Gastroesophageal sphincter (tissue), 4 donors: Measurements from ENCODE around the gene REX1BD. TPM values are rescaled to one million over a fixed set of nuclear protein-coding genes. Genes with fewer than 3 reads are reported as not detected.

Experiments used
- ATAC-seq: fragments of 150-250 bp; one replicate; pipeline ENCODE4 v1.9.1; 2016; ENCODE audit warnings: mild to moderate bottlenecking, moderate library complexity
- H3K27ac ChIP-seq, 4 donors: fragments of 200-600 bp; sonication (generic) in 3 of 4; 1 replicate in 3 of 4; 2 replicates in 1 of 4; pipeline ENCODE4 v1.5.1; 2016 to 2019
- H3K27me3 ChIP-seq: fragments of 200-600 bp; sonication (generic); one replicate; pipeline ENCODE4 v1.5.1; 2019
- H3K36me3 ChIP-seq, 2 donors: fragments of 200-600 bp; sonication (generic); one replicate each; pipeline ENCODE4 v1.5.1; 2019; ENCODE audit warnings: control low read depth in 1 of 2
- H3K4me1 ChIP-seq, 3 donors: fragments of 200-600 bp; sonication (generic); 1 replicate in 2 of 3; 2 replicates in 1 of 3; pipeline ENCODE4 v1.5.1; 2016 to 2019; ENCODE audit warnings: control low read depth in 2 of 3
- H3K4me3 ChIP-seq, 2 donors: fragments of 200-600 bp; sonication (generic); one replicate each; pipeline ENCODE4 v1.5.1; 2019; ENCODE audit warnings: mild to moderate bottlenecking in 1 of 2, moderate library complexity in 1 of 2
- H3K9me3 ChIP-seq, 3 donors: fragments of 200-600 bp; sonication (generic); one replicate each; pipeline ENCODE4 v1.5.1; 2017 to 2019; ENCODE audit warnings: control low read depth in 2 of 3
- CTCF ChIP-seq, 4 experiments: fragments of 200-600 bp in 2 of 4; fragments of 450-650 bp in 2 of 4; sonication (generic) in 1 of 4; IDR thresholded peaks; one replicate each; pipeline ENCODE4 v1.5.1; 2017 to 2019; ENCODE audit warnings: antibody characterized with exemption in 4 of 4, mild to moderate bottlenecking in 2 of 4, moderate library complexity in 2 of 4
- EP300 ChIP-seq: sonication (generic); formaldehyde crosslinking; IDR thresholded peaks from one replicate; pipeline ENCODE4 v1.6.1; 2017; ENCODE audit warnings: antibody characterized with exemption, mild to moderate bottlenecking
- POLR2A ChIP-seq, 2 donors: fragments of 450-650 bp; IDR thresholded peaks; one replicate each; pipeline ENCODE4 v1.6.1; 2017; ENCODE audit warnings: antibody characterized with exemption in 2 of 2, mild to moderate bottlenecking in 2 of 2, moderate library complexity in 1 of 2
- POLR2AphosphoS5 ChIP-seq: sonication (generic); formaldehyde crosslinking; IDR thresholded peaks from one replicate; pipeline ENCODE4 v1.6.1; 2017; ENCODE audit warnings: antibody characterized with exemption
- WGBS, 2 donors: methylation state at CpG; one replicate each; pipeline ENCODE4 v1.1.5; 2018; ENCODE audit warnings: low coverage in 1 of 2; 5-methylcytosine and 5-hydroxymethylcytosine counted together
- total RNA-seq, 4 donors: library from RNA; depleted of rRNA; stranded (reverse); fragments of >200 nt; gene quantifications; one replicate each; pipeline ENCODE4 v1.1.0, GENCODE V29; 2016

The REX1BD gene
- total RNA-seq, 4 donors from 2014 or later: 64.8 to 72.6 (median 68.6) TPM

GRCh38 chr19:18616023-18616422 is 27.4 kb downstream of the REX1BD start:
- no peak for ATAC-seq
- no peaks in the 10 kb centered on the region for H3K9me3 ChIP-seq
- no peaks in the 10 kb centered on the region for H3K36me3 ChIP-seq
- no peak overlapping the region for H3K27ac ChIP-seq
- TF ChIP-seq CTCF (IDR thresholded peaks at IDR 0.05): no peak
- TF ChIP-seq EP300: no peak
- TF ChIP-seq POLR2A (IDR thresholded peaks at IDR 0.05): no peak
- no peak for TF ChIP-seq POLR2AphosphoS5
- WGBS, 2 donors: 75 to 85% methylated on average over 2 to 3 of the region's 3 CpGs
- peaks cover 71% of the 10 kb centered on the region for H3K27me3 ChIP-seq
- no peak overlapping the region for H3K4me3 ChIP-seq
- peaks cover 0 to 24% (median 22%) of the 10 kb centered on the region in 3 donors for H3K4me1 ChIP-seq

GRCh38 chr19:18617562-18617961 is 29.0 kb downstream of the REX1BD start:
- Histone ChIP-seq H3K9me3 (no peaks in the 10 kb centered on the region), H3K36me3 (no peaks in the 10 kb centered on the region), H3K27me3 (peaks cover 55% of the 10 kb centered on the region), H3K4me3 (no peak overlapping the region), H3K27ac (no peak overlapping the region), H3K4me1 (peaks cover 0 to 9% (median 6%) of the 10 kb centered on the region in 3 donors)
- no peak for ATAC-seq
- no peak for TF ChIP-seq CTCF (IDR thresholded peaks at IDR 0.05)
- no peak for TF ChIP-seq POLR2A (IDR thresholded peaks at IDR 0.05)
- no peak for TF ChIP-seq POLR2AphosphoS5
- no peak for TF ChIP-seq EP300

- TF ChIP-seq EP300 (no peak), POLR2A (IDR thresholded peaks at IDR 0.05) (no peak), CTCF (IDR thresholded peaks at IDR 0.05) (no peak), POLR2AphosphoS5 (no peak)
- Histone ChIP-seq H3K27me3 (peaks cover 48% of the 10 kb centered on the region), H3K9me3 (no peaks in the 10 kb centered on the region), H3K4me3 (no peak overlapping the region), H3K36me3 (no peaks in the 10 kb centered on the region), H3K4me1 (peaks cover 0 to 2% (median 1%) of the 10 kb centered on the region in 3 donors), H3K27ac (no peak overlapping the region)
- ATAC-seq: no peak
- 95 to 100% methylated on average over 2 to 4 of the region's 13 CpGs for WGBS, 2 donors
Measured at GRCh38 chr19:18618236-18618635, 29.6 kb downstream of the REX1BD start.

GRCh38 chr19:18620311-18620710 is 31.7 kb downstream of the REX1BD start:
- no peak overlapping the region for H3K4me3 ChIP-seq
- no peak for ATAC-seq
- no peaks in the 10 kb centered on the region for H3K36me3 ChIP-seq
- no peak overlapping the region for H3K27ac ChIP-seq
- peaks cover 30% of the 10 kb centered on the region for H3K27me3 ChIP-seq
- 60 to 90% methylated on average over 1 to 5 of the region's 10 CpGs for WGBS, 2 donors
- H3K4me1 ChIP-seq: no peaks in the 10 kb centered on the region
- H3K9me3 ChIP-seq: no peaks in the 10 kb centered on the region
- TF ChIP-seq POLR2A (IDR thresholded peaks at IDR 0.05): no peak
- TF ChIP-seq EP300: no peak
- TF ChIP-seq POLR2AphosphoS5: no peak
- TF ChIP-seq CTCF (IDR thresholded peaks at IDR 0.05): no peak

- H3K27me3 ChIP-seq: peaks cover 24% of the 10 kb centered on the region
- no peaks in the 10 kb centered on the region for H3K9me3 ChIP-seq
- H3K4me1 ChIP-seq: no peaks in the 10 kb centered on the region
- no peak overlapping the region for H3K27ac ChIP-seq
- TF ChIP-seq POLR2A (IDR thresholded peaks at IDR 0.05): no peak
- TF ChIP-seq POLR2AphosphoS5: no peak
- TF ChIP-seq CTCF (IDR thresholded peaks at IDR 0.05): no peak
- TF ChIP-seq EP300: no peak
- no peak for ATAC-seq
- H3K4me3 ChIP-seq: no peak overlapping the region
- no peaks in the 10 kb centered on the region for H3K36me3 ChIP-seq
- 100% methylated on average over 1 of the region's 7 CpGs; no CpG with 5 or more reads in 1 of the 2 donors for WGBS, 2 donors
Measured at GRCh38 chr19:18620902-18621301, 32.3 kb downstream of the REX1BD start.
